Activated naive CD4-positive, alpha-beta T cell treated with anti-CD3 and anti-CD28 coated beads, Interleukin-2, amount 10 ng/mL, durations not matched to agents 7 days and 5 days (primary cell): ENCODE measurements around the gene GBF1.
A peak's percentile ranks its signal among the peaks of the same experiment; 100 is the strongest.

ENCODE experiments used
- CTCF ChIA-PET: fragments of 350-600 bp; sonication (Branson Sonifier 250); formaldehyde crosslinking; loops from one replicate; lab custom pipeline; 2021; ENCODE audit warnings: antibody characterized with exemption; lab: Charles Lee
- DNase-seq: peaks from one replicate; pipeline ENCODE4 v3.0.0-alpha.2; 2020
- H3K27ac Mint-ChIP-seq: one replicate; pipeline ENCODE4 v1.8.0; 2021; ENCODE audit warnings: mild to moderate bottlenecking, moderate library complexity, mixed read lengths
- H3K27me3 Mint-ChIP-seq: one replicate; pipeline ENCODE4 v1.8.0; 2021; ENCODE audit warnings: mild to moderate bottlenecking, mixed read lengths
- H3K36me3 Mint-ChIP-seq: one replicate; pipeline ENCODE4 v1.8.0; 2021; ENCODE audit warnings: mixed read lengths
- H3K4me1 Mint-ChIP-seq: one replicate; pipeline ENCODE4 v1.8.0; 2021; ENCODE audit warnings: mixed read lengths
- H3K4me3 Mint-ChIP-seq: one replicate; pipeline ENCODE4 v1.8.0; 2021; ENCODE audit warnings: mild to moderate bottlenecking, moderate library complexity, mixed read lengths
- H3K9me3 Mint-ChIP-seq: one replicate; pipeline ENCODE4 v1.8.0; 2021; ENCODE audit warnings: mixed read lengths

GBF1 gene

GRCh38 chr10:102395400-102396316 lies 150.3 kb downstream of the GBF1 start, which contains the start of gene NFKB2:
Gene NFKB2 (plus strand): TSS chr10:102395705. CDS start chr10:102395960, 255 bp downstream.
- peaks cover 4% of the 10 kb centered on the region for H3K27me3 Mint-ChIP-seq
- H3K4me1 Mint-ChIP-seq = peaks cover 48% of the 10 kb centered on the region
- H3K4me3 Mint-ChIP-seq = peak within 1 kb of the TSS; percentile 79
- peaks cover 39% of the 10 kb centered on the region for H3K36me3 Mint-ChIP-seq
- CTCF ChIA-PET = interaction anchor here (0.5 to 13.7 kb wide), 6 partner anchors 24 to 188 kb away, joined by 3 to 174 read pairs (median 4); partner anchors contain the start of genes CUEDC2, ELOVL3 and FBXL15
- no peaks in the 10 kb centered on the region for H3K9me3 Mint-ChIP-seq
- peak within 1 kb of the TSS; percentile 96 for H3K27ac Mint-ChIP-seq
- DNase-seq = peak; percentile 92

GRCh38 chr10:102396317-102396650 lies 151.0 kb downstream of the GBF1 start:
- H3K27ac Mint-ChIP-seq = peak overlapping the region; percentile 96
- no peaks in the 10 kb centered on the region for H3K9me3 Mint-ChIP-seq
- peaks cover 48% of the 10 kb centered on the region for H3K4me1 Mint-ChIP-seq
- no peaks in the 10 kb centered on the region for H3K27me3 Mint-ChIP-seq
- H3K36me3 Mint-ChIP-seq = peaks cover 39% of the 10 kb centered on the region
- CTCF ChIA-PET = interaction anchor here (1.2 to 13.7 kb wide), 4 partner anchors 24 to 187 kb away, joined by 3 to 174 read pairs (median 4); partner anchors contain the start of genes ELOVL3 and FBXL15
- H3K4me3 Mint-ChIP-seq = peak overlapping the region; percentile 79
- no peak for DNase-seq

- no peak for DNase-seq
- Mint-ChIP-seq H3K27ac (peak overlapping the region; percentile 96), H3K4me3 (peak overlapping the region; percentile 79), H3K36me3 (peaks cover 39% of the 10 kb centered on the region), H3K9me3 (no peaks in the 10 kb centered on the region), H3K27me3 (no peaks in the 10 kb centered on the region), H3K4me1 (peaks cover 48% of the 10 kb centered on the region)
- CTCF ChIA-PET = interaction anchor here (0.9 to 13.7 kb wide), 5 partner anchors 16 to 187 kb away, joined by 3 to 174 read pairs (median 4); partner anchors contain the start of genes ELOVL3 and FBXL15
These were observed 151.4 kb downstream of the GBF1 start for GRCh38 chr10:102396730-102397151.

- H3K27ac Mint-ChIP-seq = peak overlapping the region; percentile 96
- H3K4me1 Mint-ChIP-seq = peaks cover 48% of the 10 kb centered on the region
- no peak for DNase-seq
- peak overlapping the region; percentile 79 for H3K4me3 Mint-ChIP-seq
- H3K27me3 Mint-ChIP-seq = no peaks in the 10 kb centered on the region
- CTCF ChIA-PET = interaction anchor here (0.8 to 13.7 kb wide), 10 partner anchors 9 to 228 kb away, joined by 3 to 174 read pairs (median 6); partner anchors contain the start of genes ELOVL3 and FBXL15
- no peaks in the 10 kb centered on the region for H3K9me3 Mint-ChIP-seq
- H3K36me3 Mint-ChIP-seq = peaks cover 45% of the 10 kb centered on the region
These were observed 152.2 kb downstream of the GBF1 start for GRCh38 chr10:102397222-102398171.

- H3K4me1 Mint-ChIP-seq = peaks cover 42% of the 10 kb centered on the region
- no peaks in the 10 kb centered on the region for H3K27me3 Mint-ChIP-seq
- no peak for DNase-seq
- no peaks in the 10 kb centered on the region for H3K9me3 Mint-ChIP-seq
- peaks cover 46% of the 10 kb centered on the region for H3K36me3 Mint-ChIP-seq
- CTCF ChIA-PET = interaction anchor here (0.7 to 13.7 kb wide), 16 partner anchors 7 to 229 kb away, joined by 3 to 174 read pairs (median 4); partner anchors contain the start of genes ELOVL3 and FBXL15
- H3K4me3 Mint-ChIP-seq = peak overlapping the region; percentile 60
- peak overlapping the region; percentile 70 for H3K27ac Mint-ChIP-seq
These were observed 153.1 kb downstream of the GBF1 start for GRCh38 chr10:102398172-102399020.

- H3K36me3 Mint-ChIP-seq = peaks cover 50% of the 10 kb centered on the region
- peak; percentile 90 for DNase-seq
- peak overlapping the region; percentile 62 for H3K4me3 Mint-ChIP-seq
- peaks cover 40% of the 10 kb centered on the region for H3K4me1 Mint-ChIP-seq
- CTCF ChIA-PET = interaction anchor here (0.6 to 13.7 kb wide), 19 partner anchors 8 to 230 kb away, joined by 3 to 174 read pairs (median 4); partner anchors contain the start of genes ELOVL3 and FBXL15
- H3K27ac Mint-ChIP-seq = peak overlapping the region; percentile 70
- H3K9me3 Mint-ChIP-seq = no peaks in the 10 kb centered on the region
- H3K27me3 Mint-ChIP-seq = no peaks in the 10 kb centered on the region
These were observed 154.1 kb downstream of the GBF1 start for GRCh38 chr10:102399217-102400021.

- Mint-ChIP-seq H3K36me3 (peaks cover 50% of the 10 kb centered on the region), H3K4me1 (peaks cover 40% of the 10 kb centered on the region), H3K27ac (peak overlapping the region; percentile 60), H3K4me3 (peak overlapping the region; percentile 62), H3K27me3 (no peaks in the 10 kb centered on the region), H3K9me3 (no peaks in the 10 kb centered on the region)
- CTCF ChIA-PET = interaction anchor here (0.9 to 13.7 kb wide), 12 partner anchors 10 to 230 kb away, joined by 3 to 174 read pairs (median 10); partner anchors contain the start of genes ELOVL3 and FBXL15
- no peak for DNase-seq
These were observed 154.7 kb downstream of the GBF1 start for GRCh38 chr10:102400076-102400475.

GRCh38 chr10:102400598-102401341 lies 155.4 kb downstream of the GBF1 start:
- DNase-seq = no peak
- Mint-ChIP-seq H3K27me3 (no peaks in the 10 kb centered on the region), H3K9me3 (no peaks in the 10 kb centered on the region), H3K4me1 (peaks cover 38% of the 10 kb centered on the region), H3K4me3 (no peak overlapping the region), H3K27ac (no peak overlapping the region), H3K36me3 (peaks cover 47% of the 10 kb centered on the region)
- CTCF ChIA-PET = interaction anchor here (1.4 to 13.7 kb wide), 7 partner anchors 9 to 171 kb away, joined by 3 to 174 read pairs (median 14); partner anchors contain the start of genes ELOVL3 and FBXL15

- no peaks in the 10 kb centered on the region for H3K9me3 Mint-ChIP-seq
- H3K27me3 Mint-ChIP-seq = no peaks in the 10 kb centered on the region
- peaks cover 43% of the 10 kb centered on the region for H3K36me3 Mint-ChIP-seq
- H3K4me1 Mint-ChIP-seq = peaks cover 36% of the 10 kb centered on the region
- no peak overlapping the region for H3K4me3 Mint-ChIP-seq
- H3K27ac Mint-ChIP-seq = no peak overlapping the region
- no peak for DNase-seq
- CTCF ChIA-PET = interaction anchor here (1.4 to 13.7 kb wide), 4 partner anchors 12 to 171 kb away, joined by 3 to 174 read pairs (median 14); partner anchors contain the start of gene ELOVL3
These were observed 156.0 kb downstream of the GBF1 start for GRCh38 chr10:102401342-102401654.

GRCh38 chr10:102401735-102402511 lies 156.6 kb downstream of the GBF1 start:
- no peak overlapping the region for H3K27ac Mint-ChIP-seq

GRCh38 chr10:102402512-102402896 lies 157.2 kb downstream of the GBF1 start:
- no peak for DNase-seq
- H3K4me1 Mint-ChIP-seq = peaks cover 25% of the 10 kb centered on the region
- H3K4me3 Mint-ChIP-seq = no peak overlapping the region

More at GRCh38 chr10:102401735-102402511, 156.6 kb downstream of the GBF1 start:
- CTCF ChIA-PET = interaction anchor here (1.4 to 13.7 kb wide), 3 partner anchors 12 to 172 kb away, joined by 3 to 174 read pairs (median 4); partner anchors contain the start of gene ELOVL3
- H3K4me3 Mint-ChIP-seq = no peak overlapping the region
- H3K27me3 Mint-ChIP-seq = peaks cover 3% of the 10 kb centered on the region
- H3K4me1 Mint-ChIP-seq = peaks cover 30% of the 10 kb centered on the region
- no peak for DNase-seq
- peaks cover 37% of the 10 kb centered on the region for H3K36me3 Mint-ChIP-seq
- no peaks in the 10 kb centered on the region for H3K9me3 Mint-ChIP-seq

More at GRCh38 chr10:102402512-102402896, 157.2 kb downstream of the GBF1 start:
- H3K27me3 Mint-ChIP-seq = peaks cover 5% of the 10 kb centered on the region
- no peak overlapping the region for H3K27ac Mint-ChIP-seq
- CTCF ChIA-PET = interaction anchor here (1.2 to 13.7 kb wide), 3 partner anchors 19 to 173 kb away, joined by 3 to 174 read pairs (median 5); partner anchors contain the start of gene ELOVL3
- no peaks in the 10 kb centered on the region for H3K9me3 Mint-ChIP-seq
- H3K36me3 Mint-ChIP-seq = peaks cover 33% of the 10 kb centered on the region
